Central memory CD8-positive, alpha-beta T cell (primary cell): Measurements from ENCODE around the gene CKS1B.

ENCODE experiments used
- ATAC-seq: fragments of 150-1000 bp; cut with Tn5 transposase; replicated peaks from 2 replicates; pipeline ENCODE4 v1.10.0; 2022; ENCODE audit warnings: mild to moderate bottlenecking, moderate FRiP score, moderate number of reproducible peaks; ENCODE audit not compliant: poor library complexity, severe bottlenecking; ENCODE audit errors: extremely low read depth
- DNase-seq, 2 donors: peaks; one replicate each; pipeline ENCODE4 v3.0.0; 2021; ENCODE audit warnings: low spot score in 2 of 2
- H3K27ac Mint-ChIP-seq: one replicate; pipeline ENCODE4 v1.8.0; 2022; ENCODE audit warnings: low read depth, mild to moderate bottlenecking, moderate library complexity, mixed read lengths
- H3K27me3 Mint-ChIP-seq: one replicate; pipeline ENCODE4 v1.8.0; 2022; ENCODE audit warnings: mixed read lengths
- H3K36me3 Mint-ChIP-seq: one replicate; pipeline ENCODE4 v1.8.0; 2022; ENCODE audit warnings: mild to moderate bottlenecking, moderate library complexity, mixed read lengths; ENCODE audit not compliant: insufficient read depth
- H3K4me1 Mint-ChIP-seq: one replicate; pipeline ENCODE4 v1.8.0; 2022; ENCODE audit warnings: mixed read lengths
- H3K4me3 Mint-ChIP-seq: one replicate; pipeline ENCODE4 v1.8.0; 2022; ENCODE audit warnings: mild to moderate bottlenecking, moderate library complexity, mixed read lengths
- H3K9me3 Mint-ChIP-seq: one replicate; pipeline ENCODE4 v1.8.0; 2022; ENCODE audit warnings: mixed read lengths

The CKS1B gene

DNA sequence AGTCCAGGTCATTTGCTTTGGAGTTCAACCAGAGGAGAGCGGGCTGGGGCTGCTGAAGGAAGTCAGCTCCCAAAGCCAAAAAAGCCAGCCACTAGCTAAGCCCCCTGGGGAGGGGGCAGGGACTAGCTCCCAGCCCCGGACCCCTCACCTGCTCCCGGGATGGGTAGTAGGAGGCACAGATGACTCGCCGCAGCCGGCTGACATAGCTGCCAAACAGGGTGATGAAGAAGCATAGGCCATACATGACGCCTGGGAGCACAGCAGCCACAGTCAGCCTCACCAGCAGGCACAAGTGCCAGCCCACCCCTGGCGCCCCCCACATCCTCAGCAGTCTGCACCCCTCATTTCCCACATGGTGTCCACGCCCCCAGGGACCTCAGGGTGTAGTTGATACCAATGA is 51.7 kb downstream of the CKS1B start:
- H3K27me3 Mint-ChIP-seq: peaks cover 13% of the 10 kb centered on the region
- no peak overlapping the region for H3K27ac Mint-ChIP-seq
- H3K9me3 Mint-ChIP-seq: no peaks in the 10 kb centered on the region
- peaks cover 1% of the 10 kb centered on the region for H3K36me3 Mint-ChIP-seq
- no peak overlapping the region for H3K4me3 Mint-ChIP-seq
- H3K4me1 Mint-ChIP-seq: no peaks in the 10 kb centered on the region
- ATAC-seq: no peak
- no peak for DNase-seq

DNA sequence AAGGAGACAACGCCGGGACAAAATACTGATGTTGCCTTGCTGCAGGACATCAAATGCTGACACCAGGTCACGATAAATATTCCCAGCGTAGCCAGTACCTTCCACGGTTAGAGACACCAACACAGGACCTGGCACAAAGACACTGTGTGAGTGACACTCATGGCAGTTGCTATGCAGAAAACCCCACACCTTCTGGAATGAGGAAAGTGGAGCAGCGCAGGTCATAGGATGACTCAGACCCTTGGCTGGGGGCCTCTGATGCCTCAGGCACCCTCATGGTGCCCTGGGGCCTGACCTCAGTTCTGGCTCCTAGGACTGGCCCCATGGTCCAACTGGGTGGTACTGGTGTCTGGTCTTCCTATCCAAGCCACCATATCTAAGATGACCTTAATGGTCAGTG is 52.1 kb downstream of the CKS1B start:
- peaks cover 1% of the 10 kb centered on the region for H3K36me3 Mint-ChIP-seq
- no peak overlapping the region for H3K27ac Mint-ChIP-seq
- DNase-seq (no peak), ATAC-seq (no peak)
- H3K9me3 Mint-ChIP-seq: no peaks in the 10 kb centered on the region
- no peaks in the 10 kb centered on the region for H3K4me1 Mint-ChIP-seq
- peaks cover 13% of the 10 kb centered on the region for H3K27me3 Mint-ChIP-seq
- H3K4me3 Mint-ChIP-seq: no peak overlapping the region
